H9 (cell line): ENCODE results near the gene ZNF600. TPM values are rescaled to one million over a fixed set of nuclear protein-coding genes. Genes with fewer than 3 reads are reported as not detected.

Experiments
- DNase-seq: peaks from one replicate; pipeline ENCODE4 v3.0.0-alpha.2; 2017
- H2AFZ ChIP-seq: one replicate; pipeline ENCODE4 v1.6.1; 2013; ENCODE audit warnings: mild to moderate bottlenecking, low read length, control low read depth, moderate library complexity
- H2AK5ac ChIP-seq: 2 replicates; pipeline ENCODE4 v1.6.1; 2013; ENCODE audit warnings: low read length, control low read depth, mixed read lengths; ENCODE audit not compliant: insufficient read length
- H2BK120ac ChIP-seq: one replicate; pipeline ENCODE4 v1.6.1; 2013; ENCODE audit warnings: low read depth, mild to moderate bottlenecking, low read length, control low read depth, inconsistent platforms; ENCODE audit not compliant: poor library complexity, severe bottlenecking
- H2BK12ac ChIP-seq: 2 replicates; pipeline ENCODE4 v1.6.1; 2013; ENCODE audit warnings: low read length, control low read depth, mixed read lengths, low read depth; ENCODE audit not compliant: insufficient read length
- H2BK15ac ChIP-seq: 2 replicates; pipeline ENCODE4 v1.6.1; 2013; ENCODE audit warnings: low read depth, low read length, control low read depth
- H2BK20ac ChIP-seq: one replicate; pipeline ENCODE4 v1.6.1; 2013; ENCODE audit warnings: low read depth, mild to moderate bottlenecking, low read length, control low read depth, inconsistent platforms; ENCODE audit not compliant: poor library complexity, severe bottlenecking
- H2BK5ac ChIP-seq: 2 replicates; pipeline ENCODE4 v1.6.1; 2013; ENCODE audit warnings: low read length, control low read depth, mixed read lengths; ENCODE audit not compliant: insufficient read length
- H3K14ac ChIP-seq: 2 replicates; pipeline ENCODE4 v1.6.1; 2013; ENCODE audit warnings: low read length, control low read depth; ENCODE audit not compliant: insufficient read depth
- H3K18ac ChIP-seq: 2 replicates; pipeline ENCODE4 v1.6.1; 2013; ENCODE audit warnings: low read depth, mild to moderate bottlenecking, mixed read lengths, low read length, control low read depth; ENCODE audit not compliant: insufficient read length
- H3K23ac ChIP-seq: 2 replicates; pipeline ENCODE4 v1.6.1; 2013; ENCODE audit warnings: low read length, control low read depth, mixed read lengths, low read depth; ENCODE audit not compliant: insufficient read length
- H3K23me2 ChIP-seq: 2 replicates; pipeline ENCODE4 v1.6.1; 2013; ENCODE audit warnings: low read depth, mild to moderate bottlenecking, mixed read lengths, low read length, control low read depth; ENCODE audit not compliant: insufficient read length, poor library complexity, severe bottlenecking
- H3K27ac ChIP-seq: 2 replicates; pipeline ENCODE4 v1.5.1; 2013; ENCODE audit warnings: low read length, control low read depth, mixed read lengths, low read depth; ENCODE audit not compliant: insufficient read length
- H3K27me3 ChIP-seq: 2 replicates; pipeline ENCODE4 v1.6.1; 2013; ENCODE audit warnings: low read length, control low read depth, inconsistent platforms; ENCODE audit not compliant: insufficient read depth
- H3K4ac ChIP-seq: 2 replicates; pipeline ENCODE4 v1.6.1; 2013; ENCODE audit warnings: low read depth, mild to moderate bottlenecking, control low read depth, inconsistent platforms, low read length, moderate library complexity
- H3K4me1 ChIP-seq: 2 replicates; pipeline ENCODE4 v1.6.1; 2013; ENCODE audit warnings: low read length, control low read depth, inconsistent platforms; ENCODE audit not compliant: insufficient read depth
- H3K4me2 ChIP-seq: 2 replicates; pipeline ENCODE4 v1.6.1; 2013; ENCODE audit warnings: low read length, control low read depth, mixed read lengths; ENCODE audit not compliant: insufficient read length, insufficient read depth
- H3K56ac ChIP-seq: 2 replicates; pipeline ENCODE4 v1.6.1; 2013; ENCODE audit warnings: low read depth, mild to moderate bottlenecking, mixed read lengths, low read length, control low read depth; ENCODE audit not compliant: insufficient read length
- H3K79me1 ChIP-seq: 2 replicates; pipeline ENCODE4 v1.6.1; 2013; ENCODE audit warnings: low read depth, mild to moderate bottlenecking, moderate library complexity, low read length, control low read depth, inconsistent platforms; ENCODE audit not compliant: insufficient read depth, poor library complexity, severe bottlenecking
- H3K79me2 ChIP-seq: 2 replicates; pipeline ENCODE4 v1.6.1; 2013; ENCODE audit warnings: low read length, control low read depth, inconsistent platforms; ENCODE audit not compliant: insufficient read depth
- H3K9ac ChIP-seq: 2 replicates; pipeline ENCODE4 v1.6.1; 2013; ENCODE audit warnings: low read length, control low read depth, mixed read lengths; ENCODE audit not compliant: insufficient read length; ENCODE audit errors: extremely low read depth
- H3K9me3 ChIP-seq: one replicate; pipeline ENCODE4 v1.6.1; 2013; ENCODE audit warnings: low read depth, low read length, inconsistent platforms; ENCODE audit not compliant: control insufficient read depth
- H3T11ph ChIP-seq: one replicate; pipeline ENCODE4 v1.6.1; 2013; ENCODE audit warnings: mild to moderate bottlenecking, low read length, control low read depth, inconsistent platforms
- H4K20me1 ChIP-seq: one replicate; pipeline ENCODE4 v1.6.1; 2013; ENCODE audit not compliant: control insufficient read depth, insufficient read length, insufficient read depth
- H4K5ac ChIP-seq: 2 replicates; pipeline ENCODE4 v1.6.1; 2013; ENCODE audit warnings: low read depth, mild to moderate bottlenecking, mixed read lengths, low read length, control low read depth; ENCODE audit not compliant: insufficient read length
- H4K8ac ChIP-seq: replicated peaks from 2 replicates; pipeline ENCODE4 v1.6.1; 2013; ENCODE audit warnings: low read length, control low read depth, mixed read lengths, low read depth; ENCODE audit not compliant: insufficient read length
- H4K91ac ChIP-seq: 2 replicates; pipeline ENCODE4 v1.6.1; 2013; ENCODE audit warnings: low read depth, mild to moderate bottlenecking, moderate library complexity, mixed read lengths, low read length, control low read depth; ENCODE audit not compliant: insufficient read length
- H3K27ac Mint-ChIP-seq, 3 experiments: 2 replicates in 2 of 3; 3 replicates in 1 of 3; pipeline ENCODE4 v1.8.0; 2020 to 2021; ENCODE audit warnings: mixed read lengths in 3 of 3, mild to moderate bottlenecking in 1 of 3, moderate library complexity in 1 of 3
- H3K27me3 Mint-ChIP-seq: 2 replicates; pipeline ENCODE4 v1.8.0; 2021; ENCODE audit warnings: low read depth, mild to moderate bottlenecking, moderate library complexity, mixed read lengths
- H3K36me3 Mint-ChIP-seq, 3 experiments: 2 replicates in 2 of 3; 3 replicates in 1 of 3; pipeline ENCODE4 v1.8.0; 2020 to 2021; ENCODE audit warnings: low read depth in 3 of 3, mixed read lengths in 3 of 3; ENCODE audit not compliant: insufficient read depth in 1 of 3
- H3K4me1 Mint-ChIP-seq, 2 experiments: 2 replicates each; pipeline ENCODE4 v1.8.0; 2020; ENCODE audit warnings: mixed read lengths in 2 of 2
- H3K4me3 Mint-ChIP-seq, 2 experiments: 2 replicates in 1 of 2; 3 replicates in 1 of 2; pipeline ENCODE4 v1.8.0; 2020 to 2021; ENCODE audit warnings: mild to moderate bottlenecking in 2 of 2, mixed read lengths in 2 of 2, moderate library complexity in 1 of 2
- H3K9me3 Mint-ChIP-seq, 2 experiments: 2 replicates in 1 of 2; 3 replicates in 1 of 2; pipeline ENCODE4 v1.8.0; 2020; ENCODE audit warnings: mild to moderate bottlenecking in 2 of 2, mixed read lengths in 2 of 2, moderate library complexity in 1 of 2
- WGBS: extraction: QIAGEN DNeasy Blood & Tissue Kit; methylation state at CpG from one replicate; pipeline ENCODE4 v1.1.7; 2013; ENCODE audit warnings: missing lambda C conversion rate, low lambda C conversion rate, mixed read lengths; ENCODE audit not compliant: insufficient read length; ENCODE audit errors: extremely low coverage; 5-methylcytosine and 5-hydroxymethylcytosine counted together
- total RNA-seq: library from RNA; stranded (reverse); gene quantifications from 2 replicates; pipeline ENCODE4 v1.2.1, GENCODE V29; 2021
- TF ChIP-seq, protein P1 (sequence below): fragments of 200-600 bp; sonication (generic); conservative IDR thresholded peaks from 3 replicates; pipeline ENCODE4 v1.8.0; 2021; ENCODE audit warnings: antibody characterized with exemption, mild to moderate bottlenecking

ZNF600 gene
- total RNA-seq, 1 experiment from 2014 or later: 9.3 TPM

DNA sequence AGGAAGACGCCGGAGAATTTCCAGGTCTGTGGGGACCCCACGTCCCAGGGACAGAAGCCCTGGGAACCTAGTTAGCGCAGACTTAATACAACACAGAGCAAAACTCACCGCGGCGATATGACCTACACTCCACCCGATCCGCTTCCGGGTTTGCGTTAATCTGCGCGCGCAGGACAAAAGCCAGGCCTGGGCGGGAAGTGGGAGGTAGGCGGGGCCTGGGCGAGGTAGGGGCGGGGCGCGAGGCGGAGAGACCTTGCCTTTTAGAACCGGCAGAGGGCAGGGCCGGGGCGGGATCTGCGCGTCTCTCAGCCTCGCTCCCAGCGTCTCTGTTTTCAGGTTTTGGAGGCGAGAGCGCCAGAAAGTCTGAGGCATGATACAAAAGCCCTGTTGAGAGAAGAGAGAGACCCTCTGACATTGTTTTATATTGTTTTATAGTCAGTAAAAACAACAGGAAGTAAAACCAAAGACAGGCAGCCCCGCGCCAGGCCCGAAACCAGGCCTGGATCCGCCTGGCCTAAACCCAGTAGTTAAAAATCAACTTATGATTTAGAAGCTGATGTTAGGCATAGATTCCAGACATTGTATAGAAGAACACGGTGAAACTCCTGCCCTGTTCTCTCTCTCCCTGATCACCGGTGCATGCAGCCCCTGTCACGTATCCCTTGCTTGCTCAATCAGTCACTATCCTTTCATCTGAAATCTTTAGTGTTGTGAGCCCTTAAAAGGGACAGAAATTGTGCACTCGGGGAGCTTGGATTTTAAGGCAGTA lies 51.5 kb downstream of the ZNF600 start, which contains the start of gene ZNF611:
Gene ZNF611 (minus strand): TSS at position 152 of the 769 bp plus-strand sequence. CDS start 19,150 bp downstream, outside the sequence.
- Mint-ChIP-seq H3K4me1 (peaks cover 29 to 36% of the 10 kb centered on the region in 2 experiments), H3K27me3 (peaks cover 8% of the 10 kb centered on the region), H3K4me3 (peak within 1 kb of the TSS; percentile 92), H3K9me3 (peaks cover 0 to 8% of the 10 kb centered on the region in 2 experiments; a peak in 4 of 5 replicates), H3K36me3 (peaks cover 0 to 8% (median 0%) of the 10 kb centered on the region in 3 experiments; a peak in 1 of 7 replicates), H3K27ac (peak within 1 kb of the TSS; percentile 90 to 100 (median 93); a peak in 6 of 7 replicates)
- peaks cover 5% of the 10 kb centered on the region for H3K23me2 ChIP-seq
- no peak within 1 kb of the TSS for H2BK12ac ChIP-seq
- peak within 1 kb of the TSS; percentile 65 for H3K27ac ChIP-seq
- H3K4me1 ChIP-seq: no peaks in the 10 kb centered on the region
- no peaks in the 10 kb centered on the region for H3K79me2 ChIP-seq
- WGBS: no CpG with 5 or more reads among the region's 38 CpGs
- H4K20me1 ChIP-seq: no peaks in the 10 kb centered on the region
- H3K18ac ChIP-seq: peak within 1 kb of the TSS; percentile 48
- peak; percentile 97 for DNase-seq
- H3K27me3 ChIP-seq: no peaks in the 10 kb centered on the region; the same call in 1 of the 2 replicates
- H3K79me1 ChIP-seq: no peaks in the 10 kb centered on the region
- H3T11ph ChIP-seq: no peak within 1 kb of the TSS
- H2AK5ac ChIP-seq: no peak within 1 kb of the TSS
- H4K8ac ChIP-seq: no peak within 1 kb of the TSS
- no peak within 1 kb of the TSS for H2AFZ ChIP-seq
- H2BK20ac ChIP-seq: no peak within 1 kb of the TSS
- H3K56ac ChIP-seq: no peak within 1 kb of the TSS
- peak within 1 kb of the TSS; percentile 73 for H3K9ac ChIP-seq
- H2BK5ac ChIP-seq: no peak within 1 kb of the TSS
- TF ChIP-seq, protein P1, sequence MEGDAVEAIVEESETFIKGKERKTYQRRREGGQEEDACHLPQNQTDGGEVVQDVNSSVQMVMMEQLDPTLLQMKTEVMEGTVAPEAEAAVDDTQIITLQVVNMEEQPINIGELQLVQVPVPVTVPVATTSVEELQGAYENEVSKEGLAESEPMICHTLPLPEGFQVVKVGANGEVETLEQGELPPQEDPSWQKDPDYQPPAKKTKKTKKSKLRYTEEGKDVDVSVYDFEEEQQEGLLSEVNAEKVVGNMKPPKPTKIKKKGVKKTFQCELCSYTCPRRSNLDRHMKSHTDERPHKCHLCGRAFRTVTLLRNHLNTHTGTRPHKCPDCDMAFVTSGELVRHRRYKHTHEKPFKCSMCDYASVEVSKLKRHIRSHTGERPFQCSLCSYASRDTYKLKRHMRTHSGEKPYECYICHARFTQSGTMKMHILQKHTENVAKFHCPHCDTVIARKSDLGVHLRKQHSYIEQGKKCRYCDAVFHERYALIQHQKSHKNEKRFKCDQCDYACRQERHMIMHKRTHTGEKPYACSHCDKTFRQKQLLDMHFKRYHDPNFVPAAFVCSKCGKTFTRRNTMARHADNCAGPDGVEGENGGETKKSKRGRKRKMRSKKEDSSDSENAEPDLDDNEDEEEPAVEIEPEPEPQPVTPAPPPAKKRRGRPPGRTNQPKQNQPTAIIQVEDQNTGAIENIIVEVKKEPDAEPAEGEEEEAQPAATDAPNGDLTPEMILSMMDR: peak; percentile 75
- peak within 1 kb of the TSS; percentile 47; the same call in 1 of the 2 replicates for H3K14ac ChIP-seq
- no peak within 1 kb of the TSS for H2BK15ac ChIP-seq
- H2BK120ac ChIP-seq: no peak within 1 kb of the TSS
- H3K4me2 ChIP-seq: peak within 1 kb of the TSS; percentile 53
- no peak within 1 kb of the TSS for H4K5ac ChIP-seq
- no peak within 1 kb of the TSS for H3K4ac ChIP-seq
- H4K91ac ChIP-seq: no peak within 1 kb of the TSS
- H3K23ac ChIP-seq: no peak within 1 kb of the TSS
- no peaks in the 10 kb centered on the region for H3K9me3 ChIP-seq
